Measurements from ENCODE around the gene KPNA5. TPM values are rescaled to one million over a fixed set of nuclear protein-coding genes. Genes with fewer than 3 reads are reported as not detected.

Gene KPNA5
- total and polyA plus RNA-seq, 4 donors: 2.2 to 34.3 (median 7.3) TPM

DNA sequence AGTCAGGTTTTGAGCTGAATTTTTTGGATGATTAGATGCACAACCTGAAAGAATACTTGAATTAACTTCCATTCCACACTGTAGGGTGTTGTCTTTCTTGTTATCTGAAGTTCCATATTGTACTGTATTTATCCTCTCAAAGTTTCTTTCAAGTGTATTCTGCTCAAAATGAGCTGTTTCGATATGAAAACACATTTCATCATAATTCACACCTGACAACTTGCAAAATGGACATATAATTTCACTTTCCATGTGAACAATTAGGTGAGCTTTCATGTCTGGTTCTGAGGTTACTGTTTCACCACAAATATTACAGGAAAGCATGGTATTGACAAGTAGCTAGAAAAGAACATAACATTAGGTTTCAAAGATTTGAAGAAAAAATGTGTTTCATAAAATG, 14.1 kb upstream of the KPNA5 start:
- 42 to 54% methylated on average over 1 of the region's 1 CpG for WGBS, 2 donors
- Histone ChIP-seq H3K27ac (ENCODE audit: low read depth in 1 of 2, low read length in 1 of 2) (no peak overlapping the region), H3K4me1 (ENCODE audit: control insufficient read depth in 5 of 5, insufficient read depth in 5 of 5, low read length in 5 of 5) (peaks cover 0 to 21% (median 0%) of the 10 kb centered on the region in 5 donors), H3K36me3 (ENCODE audit: control insufficient read depth in 4 of 4, insufficient read depth in 4 of 4, low read length in 4 of 4) (peaks cover 0 to 4% (median 0%) of the 10 kb centered on the region in 4 donors), H3K4me3 (no peak overlapping the region), H3K9me3 (ENCODE audit: control insufficient read depth in 4 of 4, insufficient read depth in 3 of 4, low read length in 3 of 4) (no peaks in the 10 kb centered on the region), H3K27me3 (ENCODE audit: control insufficient read depth in 3 of 3, insufficient read depth in 3 of 3, low read length in 2 of 3) (no peaks in the 10 kb centered on the region), H3K9ac (ENCODE audit: insufficient read depth in 1 of 2, low read length in 2 of 2) (peak overlapping the region in 1 of 2 donors; percentile 19)
- ATAC-seq (ENCODE audit: insufficient read depth, low FRiP score) (no peak), DNase-seq (no peak)
- TF ChIP-seq, protein P1, sequence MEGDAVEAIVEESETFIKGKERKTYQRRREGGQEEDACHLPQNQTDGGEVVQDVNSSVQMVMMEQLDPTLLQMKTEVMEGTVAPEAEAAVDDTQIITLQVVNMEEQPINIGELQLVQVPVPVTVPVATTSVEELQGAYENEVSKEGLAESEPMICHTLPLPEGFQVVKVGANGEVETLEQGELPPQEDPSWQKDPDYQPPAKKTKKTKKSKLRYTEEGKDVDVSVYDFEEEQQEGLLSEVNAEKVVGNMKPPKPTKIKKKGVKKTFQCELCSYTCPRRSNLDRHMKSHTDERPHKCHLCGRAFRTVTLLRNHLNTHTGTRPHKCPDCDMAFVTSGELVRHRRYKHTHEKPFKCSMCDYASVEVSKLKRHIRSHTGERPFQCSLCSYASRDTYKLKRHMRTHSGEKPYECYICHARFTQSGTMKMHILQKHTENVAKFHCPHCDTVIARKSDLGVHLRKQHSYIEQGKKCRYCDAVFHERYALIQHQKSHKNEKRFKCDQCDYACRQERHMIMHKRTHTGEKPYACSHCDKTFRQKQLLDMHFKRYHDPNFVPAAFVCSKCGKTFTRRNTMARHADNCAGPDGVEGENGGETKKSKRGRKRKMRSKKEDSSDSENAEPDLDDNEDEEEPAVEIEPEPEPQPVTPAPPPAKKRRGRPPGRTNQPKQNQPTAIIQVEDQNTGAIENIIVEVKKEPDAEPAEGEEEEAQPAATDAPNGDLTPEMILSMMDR (IDR thresholded peaks at IDR 0.05; ENCODE audit: control extremely low read depth, extremely low read depth): no peak

DNA sequence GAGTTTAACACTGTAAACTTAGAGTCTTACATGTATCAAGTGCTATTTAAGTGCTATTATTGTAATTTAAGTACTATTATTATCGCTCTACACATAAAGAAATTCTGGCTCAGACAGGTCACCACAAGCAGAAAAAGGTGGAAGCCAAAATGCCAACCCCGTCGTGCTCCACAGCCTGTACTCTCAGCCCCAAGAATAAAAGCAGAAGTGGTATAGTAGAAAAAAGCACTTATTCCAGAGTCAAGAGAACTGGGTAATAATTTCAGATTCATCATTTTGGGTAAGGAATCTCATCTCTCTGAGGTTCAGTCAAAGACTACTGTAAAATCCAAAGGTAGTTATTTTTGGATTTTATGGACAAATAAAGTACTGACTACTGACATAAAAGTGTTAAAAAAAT, 13.4 kb upstream of the KPNA5 start:
- H3K36me3 ChIP-seq (ENCODE audit: control insufficient read depth in 4 of 4, insufficient read depth in 4 of 4, low read length in 4 of 4): peaks cover 0 to 4% (median 0%) of the 10 kb centered on the region in 4 donors
- H3K4me1 ChIP-seq (ENCODE audit: control insufficient read depth in 5 of 5, insufficient read depth in 5 of 5, low read length in 5 of 5): peaks cover 0 to 21% (median 0%) of the 10 kb centered on the region in 5 donors
- TF ChIP-seq, protein P1 (IDR thresholded peaks at IDR 0.05; ENCODE audit: control extremely low read depth, extremely low read depth): no peak
- no peaks in the 10 kb centered on the region for H3K27me3 ChIP-seq (ENCODE audit: control insufficient read depth in 3 of 3, insufficient read depth in 3 of 3, low read length in 2 of 3)
- DNase-seq: peak in 1 of 3 donors; percentile 12
- peak overlapping the region in 1 of 2 donors; percentile 89 for H3K9ac ChIP-seq (ENCODE audit: insufficient read depth in 1 of 2, low read length in 2 of 2)
- no peak overlapping the region for H3K4me3 ChIP-seq
- peak; percentile 23 for ATAC-seq (ENCODE audit: insufficient read depth, low FRiP score)
- H3K9me3 ChIP-seq (ENCODE audit: control insufficient read depth in 4 of 4, insufficient read depth in 3 of 4, low read length in 3 of 4): no peaks in the 10 kb centered on the region
- H3K27ac ChIP-seq (ENCODE audit: low read depth in 1 of 2, low read length in 1 of 2): no peak overlapping the region
- WGBS, 2 donors: 19 to 21% methylated on average over 3 of the region's 3 CpGs

DNA sequence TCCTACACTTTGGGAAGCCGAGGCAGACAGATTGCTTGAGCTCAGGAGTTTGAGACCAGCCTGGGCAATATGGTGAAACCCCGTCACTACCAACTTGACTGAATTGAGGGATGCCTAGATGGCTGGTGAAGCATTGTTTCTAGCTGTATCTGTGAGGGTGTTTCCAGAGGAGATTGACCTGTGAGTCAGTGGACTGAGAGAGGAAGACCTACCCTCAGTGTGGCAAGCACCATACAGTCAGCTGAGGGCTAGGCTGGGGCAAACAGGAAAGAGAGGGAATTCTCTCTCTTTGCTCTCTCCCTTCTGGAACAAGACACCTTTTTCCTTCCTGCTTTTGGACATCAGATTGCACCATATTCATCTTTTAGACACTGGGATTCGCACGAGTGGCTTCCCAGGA, 8.7 kb upstream of the KPNA5 start:
- WGBS, 2 donors: 90% methylated on average over 4 of the region's 4 CpGs
- Histone ChIP-seq H3K27me3 (ENCODE audit: control insufficient read depth in 3 of 3, insufficient read depth in 3 of 3, low read length in 2 of 3) (no peaks in the 10 kb centered on the region), H3K27ac (ENCODE audit: low read depth in 1 of 2, low read length in 1 of 2) (no peak overlapping the region), H3K9ac (ENCODE audit: insufficient read depth in 1 of 2, low read length in 2 of 2) (no peak overlapping the region), H3K9me3 (ENCODE audit: control insufficient read depth in 4 of 4, insufficient read depth in 3 of 4, low read length in 3 of 4) (no peaks in the 10 kb centered on the region), H3K4me1 (ENCODE audit: control insufficient read depth in 5 of 5, insufficient read depth in 5 of 5, low read length in 5 of 5) (no peaks in the 10 kb centered on the region), H3K4me3 (no peak overlapping the region), H3K36me3 (ENCODE audit: control insufficient read depth in 4 of 4, insufficient read depth in 4 of 4, low read length in 4 of 4) (peaks cover 0 to 4% (median 0%) of the 10 kb centered on the region in 4 donors)
- TF ChIP-seq, protein P1 (IDR thresholded peaks at IDR 0.05; ENCODE audit: control extremely low read depth, extremely low read depth): no peak
- ATAC-seq (ENCODE audit: insufficient read depth, low FRiP score) (no peak), DNase-seq (no peak)

GRCh38 chr6:116676021-116676420, 5.0 kb upstream of the KPNA5 start:
- DNase-seq (no peak), ATAC-seq (ENCODE audit: insufficient read depth, low FRiP score) (no peak)
- H3K27me3 ChIP-seq (ENCODE audit: control insufficient read depth in 3 of 3, insufficient read depth in 3 of 3, low read length in 2 of 3): no peaks in the 10 kb centered on the region
- H3K27ac ChIP-seq (ENCODE audit: low read depth in 1 of 2, low read length in 1 of 2): no peak overlapping the region
- TF ChIP-seq, protein P1 (IDR thresholded peaks at IDR 0.05; ENCODE audit: control extremely low read depth, extremely low read depth): no peak
- peaks cover 0 to 2% (median 0%) of the 10 kb centered on the region in 4 donors for H3K36me3 ChIP-seq (ENCODE audit: control insufficient read depth in 4 of 4, insufficient read depth in 4 of 4, low read length in 4 of 4)
- no peaks in the 10 kb centered on the region for H3K9me3 ChIP-seq (ENCODE audit: control insufficient read depth in 4 of 4, insufficient read depth in 3 of 4, low read length in 3 of 4)
- no peak overlapping the region for H3K4me3 ChIP-seq
- no peak overlapping the region for H3K9ac ChIP-seq (ENCODE audit: insufficient read depth in 1 of 2, low read length in 2 of 2)
- 93 to 97% methylated on average over 1 of the region's 1 CpG for WGBS, 2 donors
- peaks cover 0 to 6% (median 0%) of the 10 kb centered on the region in 5 donors for H3K4me1 ChIP-seq (ENCODE audit: control insufficient read depth in 5 of 5, insufficient read depth in 5 of 5, low read length in 5 of 5)

All from lung (tissue), 12 donors.